Measurements from ENCODE around the gene PTPA. TPM values are rescaled to one million over a fixed set of nuclear protein-coding genes. Genes with fewer than 3 reads are reported as not detected.
A peak's percentile ranks its signal among the peaks of the same experiment; 100 is the strongest.

PTPA gene
- polyA plus RNA-seq (50.5 and 62.8 TPM in 2 replicates), polyA minus RNA-seq (74.4 and 77.9 TPM in 2 replicates)

DNA sequence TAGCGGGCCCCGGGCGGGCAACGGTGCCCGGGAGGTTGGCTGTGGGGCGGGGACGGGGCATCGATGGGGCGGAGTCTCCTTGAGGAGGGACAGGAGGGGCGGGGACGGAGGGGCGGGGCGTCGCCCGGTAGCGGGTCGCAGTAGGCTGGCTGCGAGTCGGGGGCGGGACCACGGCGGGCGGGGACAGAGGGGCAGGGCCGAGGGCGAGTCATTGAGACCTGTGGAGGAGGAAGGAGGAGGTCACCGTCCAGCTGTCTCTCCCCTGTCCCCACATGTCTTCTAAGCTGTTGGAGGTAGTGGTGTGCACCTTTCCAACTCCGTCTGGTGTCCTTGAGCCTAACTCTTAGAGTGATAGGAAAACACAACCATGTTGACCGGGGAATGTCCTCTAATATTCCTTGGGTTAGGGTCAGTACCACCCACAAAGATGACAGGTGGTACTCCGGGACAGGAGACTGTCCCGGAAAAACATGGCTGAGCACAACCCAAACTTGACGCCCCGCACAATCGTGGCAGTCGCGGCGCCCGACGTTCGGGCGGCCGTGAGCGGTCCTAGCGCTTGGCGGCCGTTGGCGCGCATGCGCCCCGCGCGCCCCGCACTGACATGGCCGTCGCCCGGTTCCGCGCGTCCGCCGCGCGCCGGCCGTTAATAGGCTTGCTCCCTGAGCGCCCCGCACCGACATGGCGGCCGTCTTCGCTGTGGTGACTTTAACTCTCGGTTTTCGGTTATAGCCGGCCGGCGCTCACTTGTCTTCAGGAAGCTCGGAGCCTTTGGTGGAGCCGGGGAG lies at the start of gene PTPA, which contains the start of gene CRAT:
TSS of gene PTPA (plus strand) at position 676 of the 788 bp plus-strand sequence. CDS start 186 bp downstream, outside the sequence.
TSS of gene CRAT (minus strand) at position 54 of the 788 bp plus-strand sequence. CDS start 284 bp downstream, outside the sequence.
- H3K27ac ChIP-seq (ENCODE audit: low read length), result peak within 1 kb of the TSS; percentile 93
- no peaks in the 10 kb centered on the region for H3K9me3 ChIP-seq (ENCODE audit: low read length)
- H3F3A ChIP-seq (ENCODE audit: insufficient read depth, low read length, poor library complexity, severe bottlenecking), result no peaks in the 10 kb centered on the region
- H3K9ac ChIP-seq (ENCODE audit: low read length), result peak within 1 kb of the TSS; percentile 92
- H3K9me2 ChIP-seq (ENCODE audit: insufficient read depth, low read length), result no peaks in the 10 kb centered on the region
- peak within 1 kb of the TSS; percentile 63 for H3K4me2 ChIP-seq (ENCODE audit: low read length)
- H3K27me3 ChIP-seq (ENCODE audit: insufficient read depth, low read depth, low read length), result no peaks in the 10 kb centered on the region
- peak within 1 kb of the TSS; percentile 96 for H3K4me3 ChIP-seq (ENCODE audit: low read length)
- no peaks in the 10 kb centered on the region for H3K36me3 ChIP-seq (ENCODE audit: insufficient read depth, low read length)
- peaks cover 11% of the 10 kb centered on the region for H3K79me2 ChIP-seq (replicated peaks; ENCODE audit: insufficient read depth, low read length)
- H4K20me1 ChIP-seq (ENCODE audit: insufficient read depth), result no peaks in the 10 kb centered on the region
- peak within 1 kb of the TSS; percentile 98 for H2AFZ ChIP-seq (ENCODE audit: low read depth, low read length)
- TF ChIP-seq MXI1 (conservative IDR thresholded peaks at IDR 0.05; ENCODE audit: poor library complexity, severe bottlenecking), result peak; percentile 85
- TF ChIP-seq, protein P1, sequence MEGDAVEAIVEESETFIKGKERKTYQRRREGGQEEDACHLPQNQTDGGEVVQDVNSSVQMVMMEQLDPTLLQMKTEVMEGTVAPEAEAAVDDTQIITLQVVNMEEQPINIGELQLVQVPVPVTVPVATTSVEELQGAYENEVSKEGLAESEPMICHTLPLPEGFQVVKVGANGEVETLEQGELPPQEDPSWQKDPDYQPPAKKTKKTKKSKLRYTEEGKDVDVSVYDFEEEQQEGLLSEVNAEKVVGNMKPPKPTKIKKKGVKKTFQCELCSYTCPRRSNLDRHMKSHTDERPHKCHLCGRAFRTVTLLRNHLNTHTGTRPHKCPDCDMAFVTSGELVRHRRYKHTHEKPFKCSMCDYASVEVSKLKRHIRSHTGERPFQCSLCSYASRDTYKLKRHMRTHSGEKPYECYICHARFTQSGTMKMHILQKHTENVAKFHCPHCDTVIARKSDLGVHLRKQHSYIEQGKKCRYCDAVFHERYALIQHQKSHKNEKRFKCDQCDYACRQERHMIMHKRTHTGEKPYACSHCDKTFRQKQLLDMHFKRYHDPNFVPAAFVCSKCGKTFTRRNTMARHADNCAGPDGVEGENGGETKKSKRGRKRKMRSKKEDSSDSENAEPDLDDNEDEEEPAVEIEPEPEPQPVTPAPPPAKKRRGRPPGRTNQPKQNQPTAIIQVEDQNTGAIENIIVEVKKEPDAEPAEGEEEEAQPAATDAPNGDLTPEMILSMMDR (IDR thresholded peaks at IDR 0.05; ENCODE audit: poor library complexity, severe bottlenecking), result peak; percentile 34
- no peak for TF ChIP-seq EZH2 (IDR thresholded peaks at IDR 0.05; ENCODE audit: borderline replicate concordance, insufficient read depth, low read length, poor library complexity, severe bottlenecking)
- peak; percentile 62 for TF ChIP-seq POLR2AphosphoS5 (IDR thresholded peaks at IDR 0.05)
- TF ChIP-seq, protein P2, sequence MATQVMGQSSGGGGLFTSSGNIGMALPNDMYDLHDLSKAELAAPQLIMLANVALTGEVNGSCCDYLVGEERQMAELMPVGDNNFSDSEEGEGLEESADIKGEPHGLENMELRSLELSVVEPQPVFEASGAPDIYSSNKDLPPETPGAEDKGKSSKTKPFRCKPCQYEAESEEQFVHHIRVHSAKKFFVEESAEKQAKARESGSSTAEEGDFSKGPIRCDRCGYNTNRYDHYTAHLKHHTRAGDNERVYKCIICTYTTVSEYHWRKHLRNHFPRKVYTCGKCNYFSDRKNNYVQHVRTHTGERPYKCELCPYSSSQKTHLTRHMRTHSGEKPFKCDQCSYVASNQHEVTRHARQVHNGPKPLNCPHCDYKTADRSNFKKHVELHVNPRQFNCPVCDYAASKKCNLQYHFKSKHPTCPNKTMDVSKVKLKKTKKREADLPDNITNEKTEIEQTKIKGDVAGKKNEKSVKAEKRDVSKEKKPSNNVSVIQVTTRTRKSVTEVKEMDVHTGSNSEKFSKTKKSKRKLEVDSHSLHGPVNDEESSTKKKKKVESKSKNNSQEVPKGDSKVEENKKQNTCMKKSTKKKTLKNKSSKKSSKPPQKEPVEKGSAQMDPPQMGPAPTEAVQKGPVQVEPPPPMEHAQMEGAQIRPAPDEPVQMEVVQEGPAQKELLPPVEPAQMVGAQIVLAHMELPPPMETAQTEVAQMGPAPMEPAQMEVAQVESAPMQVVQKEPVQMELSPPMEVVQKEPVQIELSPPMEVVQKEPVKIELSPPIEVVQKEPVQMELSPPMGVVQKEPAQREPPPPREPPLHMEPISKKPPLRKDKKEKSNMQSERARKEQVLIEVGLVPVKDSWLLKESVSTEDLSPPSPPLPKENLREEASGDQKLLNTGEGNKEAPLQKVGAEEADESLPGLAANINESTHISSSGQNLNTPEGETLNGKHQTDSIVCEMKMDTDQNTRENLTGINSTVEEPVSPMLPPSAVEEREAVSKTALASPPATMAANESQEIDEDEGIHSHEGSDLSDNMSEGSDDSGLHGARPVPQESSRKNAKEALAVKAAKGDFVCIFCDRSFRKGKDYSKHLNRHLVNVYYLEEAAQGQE (IDR thresholded peaks at IDR 0.05; ENCODE audit: borderline replicate concordance), result no peak
- TF ChIP-seq EP300 (conservative IDR thresholded peaks at IDR 0.05; ENCODE audit: poor library complexity, severe bottlenecking), result peak; percentile 57
- peak; percentile 42 for TF ChIP-seq TAF1 (IDR thresholded peaks at IDR 0.05; ENCODE audit: low read depth)
- no peak for TF ChIP-seq RAD21 (conservative IDR thresholded peaks at IDR 0.05)
- no peak for TF ChIP-seq SMC3 (conservative IDR thresholded peaks at IDR 0.05; ENCODE audit: poor library complexity)

DNA sequence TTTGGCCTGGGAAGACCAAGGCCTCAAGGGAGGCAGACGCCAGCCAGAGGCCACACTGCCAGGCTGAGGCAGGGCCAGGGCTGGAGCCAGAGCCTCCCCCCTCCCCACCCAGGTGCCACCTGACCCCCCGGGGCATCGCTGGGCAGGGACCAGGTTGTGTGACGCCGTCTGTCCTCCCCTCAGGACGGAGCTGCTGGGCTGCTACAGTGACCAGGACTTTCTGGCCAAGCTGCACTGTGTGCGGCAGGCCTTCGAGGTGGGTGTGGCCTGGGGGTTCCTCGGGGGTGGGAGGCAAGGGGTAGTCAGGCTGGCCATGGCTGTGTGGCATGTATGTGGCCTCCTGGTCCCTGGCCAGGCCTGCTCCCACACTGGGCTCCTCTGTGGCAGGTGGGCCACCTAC lies 48.2 kb upstream of the PTPA start:
- no peaks in the 10 kb centered on the region for H3F3A ChIP-seq (ENCODE audit: insufficient read depth, low read length, poor library complexity, severe bottlenecking)
- H2AFZ ChIP-seq (ENCODE audit: low read depth, low read length), result no peak overlapping the region
- no peaks in the 10 kb centered on the region for H4K20me1 ChIP-seq (ENCODE audit: insufficient read depth)
- H3K27me3 ChIP-seq (ENCODE audit: insufficient read depth, low read depth, low read length), result no peaks in the 10 kb centered on the region
- TF ChIP-seq EP300 (conservative IDR thresholded peaks at IDR 0.05; ENCODE audit: poor library complexity, severe bottlenecking) (no peak), TAF1 (IDR thresholded peaks at IDR 0.05; ENCODE audit: low read depth) (no peak), RAD21 (conservative IDR thresholded peaks at IDR 0.05) (no peak), POLR2AphosphoS5 (IDR thresholded peaks at IDR 0.05) (no peak), MXI1 (conservative IDR thresholded peaks at IDR 0.05; ENCODE audit: poor library complexity, severe bottlenecking) (no peak), EZH2 (IDR thresholded peaks at IDR 0.05; ENCODE audit: borderline replicate concordance, insufficient read depth, low read length, poor library complexity, severe bottlenecking) (no peak), SMC3 (conservative IDR thresholded peaks at IDR 0.05; ENCODE audit: poor library complexity) (no peak)
- TF ChIP-seq, protein P1 (IDR thresholded peaks at IDR 0.05; ENCODE audit: poor library complexity, severe bottlenecking), result no peak
- TF ChIP-seq, protein P2 (IDR thresholded peaks at IDR 0.05; ENCODE audit: borderline replicate concordance), result no peak
- no peaks in the 10 kb centered on the region for H3K79me2 ChIP-seq (replicated peaks; ENCODE audit: insufficient read depth, low read length)
- no peaks in the 10 kb centered on the region for H3K9me3 ChIP-seq (ENCODE audit: low read length)
- H3K27ac ChIP-seq (ENCODE audit: low read length), result no peak overlapping the region
- no peak overlapping the region for H3K4me3 ChIP-seq (ENCODE audit: low read length)
- no peaks in the 10 kb centered on the region for H3K9me2 ChIP-seq (ENCODE audit: insufficient read depth, low read length)
- H3K9ac ChIP-seq (ENCODE audit: low read length), result no peak overlapping the region
- no peak overlapping the region for H3K4me2 ChIP-seq (ENCODE audit: low read length)
- no peaks in the 10 kb centered on the region for H3K36me3 ChIP-seq (ENCODE audit: insufficient read depth, low read length)
